HepG2 (cell line): ENCODE results near the gene FRG1. TPM values are rescaled to one million over a fixed set of nuclear protein-coding genes. Genes with fewer than 3 reads are reported as not detected.

ENCODE experiments used
- ATAC-seq: fragments of 200-7000 bp; cut with Tn5 transposase; 3 replicates; pipeline ENCODE4 v1.9.1; 2020; ENCODE audit warnings: mild to moderate bottlenecking, moderate library complexity
- BruUV-seq: library from RNA; stranded (reverse); fragments of 400-500 nt; replicated peaks from 2 replicates; lab custom pipeline; 2021; lab: Mats Ljungman, UMichigan
- CTCF ChIA-PET: fragments of 300-600 bp; formaldehyde crosslinking; extraction: SDS; loops from one replicate; lab custom pipeline; 2021; ENCODE audit warnings: low total read pairs, inconsistent platforms, low intra/inter-chr PET ratio; lab: Yijun Ruan, JAX
- POLR2A ChIA-PET: fragments of 350-600 bp; sonication (Branson Sonifier 250); formaldehyde crosslinking; loops from one replicate; lab custom pipeline; 2020; ENCODE audit warnings: antibody characterized with exemption, inconsistent platforms; lab: Yijun Ruan, JAX
- DNase-seq: peaks from one replicate; pipeline ENCODE4 v3.0.0-alpha.2; 2015; ENCODE audit warnings: low spot score
- FAIRE-seq: peaks from 3 replicates; lab custom pipeline; 2011; peaks lifted over from hg19 to GRCh38; lab: Jason Lieb, UNC
- H2AFZ ChIP-seq: one replicate; pipeline ENCODE4 v1.6.1; 2011; ENCODE audit warnings: low read length, inconsistent platforms
- H3K27ac ChIP-seq: fragments of 300-600 bp; 3 replicates; pipeline ENCODE4 v1.8.0; 2011; ENCODE audit warnings: mixed run types, mild to moderate bottlenecking, mixed read lengths, low read length, inconsistent platforms; ENCODE audit not compliant: insufficient read depth; ENCODE audit errors: extremely low read length
- H3K27me3 ChIP-seq, 2 experiments: fragments of 200-600 bp in 1 of 2; 2 replicates in 1 of 2; 3 replicates in 1 of 2; pipeline versions ENCODE4 v1.6.0 to v1.8.0; 2011; ENCODE audit warnings: low read length in 2 of 2, mild to moderate bottlenecking in 2 of 2, moderate library complexity in 2 of 2, inconsistent platforms in 1 of 2; ENCODE audit not compliant: insufficient read depth in 2 of 2, control insufficient read depth in 1 of 2
- H3K36me3 ChIP-seq, 2 experiments: fragments of 200-600 bp in 1 of 2; replicated peaks in 1 of 2; 2 replicates in 1 of 2; 3 replicates in 1 of 2; pipeline versions ENCODE4 v1.5.1 to v1.8.0; 2011; ENCODE audit warnings: low read length in 2 of 2, inconsistent platforms in 1 of 2; ENCODE audit not compliant: insufficient read depth in 2 of 2, control insufficient read depth in 1 of 2
- H3K4me1 ChIP-seq: 2 replicates; pipeline ENCODE4 v1.5.1; 2012; ENCODE audit warnings: low read length, inconsistent platforms; ENCODE audit not compliant: insufficient read depth
- H3K4me2 ChIP-seq: 2 replicates; pipeline ENCODE4 v1.6.0; 2011; ENCODE audit warnings: low read depth, low read length, inconsistent platforms
- H3K4me3 ChIP-seq, 3 experiments: fragments of 200-600 bp in 1 of 3; sonication (generic), shearing (Covaris generic) in 1 of 3; replicated peaks in 1 of 3; 2 replicates each; pipeline ENCODE4 v1.5.1; 2011 to 2016; ENCODE audit warnings: low read length in 3 of 3, inconsistent platforms in 2 of 3, low read depth in 2 of 3, mild to moderate bottlenecking in 2 of 3, control low read depth in 1 of 3, mixed read lengths in 1 of 3; ENCODE audit not compliant: insufficient read depth in 1 of 3
- H3K79me2 ChIP-seq: one replicate; pipeline ENCODE4 v1.6.1; 2011; ENCODE audit warnings: low read length, inconsistent platforms; ENCODE audit not compliant: insufficient read depth
- H3K9ac ChIP-seq: 2 replicates; pipeline ENCODE4 v1.6.0; 2011; ENCODE audit warnings: mild to moderate bottlenecking, low read depth, low read length, inconsistent platforms; ENCODE audit not compliant: insufficient read depth
- H3K9me3 ChIP-seq: 2 replicates; pipeline ENCODE4 v1.5.1; 2012; ENCODE audit warnings: mild to moderate bottlenecking, low read length
- H4K20me1 ChIP-seq: 2 replicates; pipeline ENCODE4 v1.6.0; 2011; ENCODE audit warnings: inconsistent platforms, mild to moderate bottlenecking, low read length, moderate library complexity; ENCODE audit not compliant: insufficient read depth
- EHMT2 ChIP-seq: fragments of 200-600 bp; sonication (generic); IDR thresholded peaks from 2 replicates; pipeline ENCODE4 v1.7.0; 2017; ENCODE audit warnings: antibody characterized with exemption, low read depth, low read length, borderline replicate concordance
- HOXA3 ChIP-seq: sonication (generic); formaldehyde crosslinking; IDR thresholded peaks from 2 replicates; pipeline ENCODE4 v1.5.0; 2020; ENCODE audit warnings: missing genetic modification reagents
- HOXA5 ChIP-seq: sonication (generic); formaldehyde crosslinking; IDR thresholded peaks from 2 replicates; pipeline ENCODE4 v1.4.0; 2020; ENCODE audit warnings: missing genetic modification reagents
- NONO ChIP-seq, 2 experiments: fragments of 450-650 bp in 1 of 2; sonication (generic) in 1 of 2; formaldehyde crosslinking in 1 of 2; IDR thresholded peaks in 1 of 2; conservative IDR thresholded peaks in 1 of 2; 2 replicates each; pipeline versions ENCODE4 v1.6.1 to v1.8.0; 2017 to 2022; ENCODE audit warnings: mild to moderate bottlenecking in 1 of 2, missing genetic modification reagents in 1 of 2, moderate library complexity in 1 of 2
- REL ChIP-seq: sonication (generic); formaldehyde crosslinking; conservative IDR thresholded peaks from 2 replicates; pipeline ENCODE4 v1.8.0; 2022; ENCODE audit warnings: mild to moderate bottlenecking, missing genetic modification reagents, moderate library complexity
- SNAI1 ChIP-seq: sonication (generic); formaldehyde crosslinking; IDR thresholded peaks from 2 replicates; pipeline ENCODE4 v1.5.0; 2020; ENCODE audit warnings: mild to moderate bottlenecking, missing genetic modification reagents, borderline replicate concordance
- TBX3 ChIP-seq: fragments of 450-650 bp; IDR thresholded peaks from 2 replicates; pipeline ENCODE4 v1.6.1; 2017; ENCODE audit warnings: antibody characterized with exemption, mild to moderate bottlenecking, inconsistent platforms, borderline replicate concordance
- ZBTB21 ChIP-seq: sonication (generic); formaldehyde crosslinking; IDR thresholded peaks from 2 replicates; pipeline ENCODE4 v1.4.0; 2020; ENCODE audit warnings: missing genetic modification reagents
- ZFP36L2 ChIP-seq: sonication (generic); formaldehyde crosslinking; IDR thresholded peaks from 2 replicates; pipeline ENCODE4 v1.4.0; 2020; ENCODE audit warnings: missing genetic modification reagents
- ZMYM3 ChIP-seq: sonication (generic); formaldehyde crosslinking; IDR thresholded peaks from 2 replicates; pipeline ENCODE4 v1.5.1; 2020; ENCODE audit warnings: mild to moderate bottlenecking, missing genetic modification reagents
- ZNF530 ChIP-seq: sonication (generic); formaldehyde crosslinking; IDR thresholded peaks from 2 replicates; pipeline ENCODE4 v1.5.0; 2020; ENCODE audit warnings: low read depth, mild to moderate bottlenecking, missing genetic modification reagents
- ZNF674 ChIP-seq: sonication (generic); formaldehyde crosslinking; IDR thresholded peaks from 2 replicates; pipeline ENCODE4 v1.5.0; 2020; ENCODE audit warnings: low read depth, mild to moderate bottlenecking, missing genetic modification reagents
- ZSCAN25 ChIP-seq: sonication (generic); formaldehyde crosslinking; IDR thresholded peaks from 2 replicates; pipeline ENCODE4 v1.8.0; 2022; ENCODE audit warnings: mild to moderate bottlenecking, missing genetic modification reagents
- WGBS: methylation state at CpG from one replicate; pipeline ENCODE4 v1.1.6; 2017; ENCODE audit warnings: low lambda C conversion rate; 5-methylcytosine and 5-hydroxymethylcytosine counted together
- in situ Hi-C: cut with HindIII; loops from 2 replicates; pipeline ENCODE4 v1.10.0; 2017; ENCODE audit warnings: low pct_unique_long_range_greater_than_20kb; ENCODE audit not compliant: extremely low pct_ligation_motif_present
- intact Hi-C: fragments of 100-400 bp; cut with micrococcal nuclease; formaldehyde crosslinking; loops from one replicate; pipeline ENCODE4 v1.10.0; 2022; ENCODE audit not compliant: unreplicated experiment
- polyA plus RNA-seq, 8 experiments: library from polyadenylated mRNA; depleted of rRNA in 3 of 8; stranded (reverse) in 7 of 8; unstranded in 1 of 8; fragments of >200 nt; fragmentation: Illumina TruSeq in 4 of 8; extraction: Trizol in 4 of 8; gene quantifications; 2 replicates each; pipeline versions ENCODE4 v1.2.1 to v1.2.3, GENCODE V29; 2011 to 2016; ENCODE audit warnings: low read depth in 4 of 8, missing spikeins in 1 of 8, mixed read lengths in 1 of 8; ENCODE audit not compliant: insufficient read depth in 1 of 8
- total RNA-seq, 5 experiments: library from RNA; depleted of rRNA; stranded (reverse); fragments of >200 nt; fragmentation: Illumina TruSeq; extraction: Trizol; gene quantifications; 2 replicates each; pipeline ENCODE4 v1.2.3, GENCODE V29; 2016; ENCODE audit warnings: low read depth in 1 of 5
- TF ChIP-seq, protein P1 (sequence below): sonication (generic); formaldehyde crosslinking; IDR thresholded peaks from 2 replicates; pipeline ENCODE4 v1.4.0; 2020; ENCODE audit warnings: missing genetic modification reagents
- TF ChIP-seq, protein P2 (sequence below): sonication (generic); formaldehyde crosslinking; conservative IDR thresholded peaks from 2 replicates; pipeline ENCODE4 v1.4.0; 2020; ENCODE audit warnings: missing genetic modification reagents
- TF ChIP-seq, protein P3 (sequence below): sonication (generic); formaldehyde crosslinking; IDR thresholded peaks from 2 replicates; pipeline ENCODE4 v1.9.0; 2021; ENCODE audit warnings: missing genetic modification reagents, mild to moderate bottlenecking, borderline replicate concordance

The FRG1 gene
- total and polyA plus RNA-seq, 2 of the 13 experiments (the other 11 are each of a cell fraction or from before 2014, with no cell fraction given): 5.7 to 42.6 TPM

DNA sequence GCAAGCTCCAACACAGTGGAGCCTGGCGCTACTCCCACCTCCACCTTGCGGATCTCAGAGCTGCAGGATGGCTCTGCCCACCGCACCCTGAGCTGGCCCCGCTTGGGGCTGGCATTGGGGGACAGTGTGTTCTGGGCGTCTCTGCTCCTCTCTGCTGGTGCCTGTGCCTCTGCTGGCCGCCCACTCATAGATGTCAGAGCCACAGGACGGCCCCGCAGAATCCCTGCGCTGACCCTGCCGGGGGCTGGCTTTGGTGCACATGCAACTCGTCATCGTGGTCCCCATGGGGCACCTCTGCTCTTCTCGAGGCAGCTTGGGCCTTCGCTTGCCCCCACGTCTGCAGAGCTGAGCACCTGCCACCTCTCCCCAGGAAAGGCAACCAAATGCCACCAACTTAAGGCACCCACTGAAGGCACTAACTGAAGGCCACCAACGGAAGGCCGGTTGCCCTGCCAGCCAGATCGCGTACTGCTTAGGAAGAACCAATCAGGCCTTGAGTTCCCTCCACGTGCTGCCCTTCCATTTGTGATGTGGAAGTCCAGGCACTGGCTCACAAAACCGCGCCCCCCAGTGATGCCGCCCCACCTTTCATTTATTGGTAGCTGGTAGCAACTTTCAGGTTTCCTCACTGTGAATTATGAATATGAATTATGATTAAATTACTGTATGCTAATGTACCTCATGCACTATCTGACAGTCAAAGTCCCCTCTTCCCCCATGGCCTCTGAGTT, 23.3 kb upstream of the FRG1 start:
- 26% methylated on average over 7 of the region's 23 CpGs for WGBS
- DNase-seq: no peak
- H2AFZ ChIP-seq: no peak overlapping the region
- no peaks in the 10 kb centered on the region for H4K20me1 ChIP-seq
- no TSS peak for BruUV-seq
- no peaks in the 10 kb centered on the region for H3K4me1 ChIP-seq
- no peaks in the 10 kb centered on the region for H3K27me3 ChIP-seq
- no peak overlapping the region for H3K4me3 ChIP-seq
- no peaks in the 10 kb centered on the region for H3K36me3 ChIP-seq
- in situ Hi-C loops (no loop called here), intact Hi-C loops (no loop called here)
- H3K9ac ChIP-seq: no peak overlapping the region
- ChIA-PET CTCF (no interaction called here), POLR2A (no interaction called here)
- TF ChIP-seq ZFP36L2 (CRISPR knock-in tag): no peak
- no peak for TF ChIP-seq ZSCAN25 (CRISPR knock-in tag)
- no peak for TF ChIP-seq REL
- no peak for TF ChIP-seq ZNF530 (CRISPR knock-in tag)
- no peak for TF ChIP-seq TBX3
- no peak for TF ChIP-seq ZBTB21 (CRISPR knock-in tag)
- TF ChIP-seq, protein P1, sequence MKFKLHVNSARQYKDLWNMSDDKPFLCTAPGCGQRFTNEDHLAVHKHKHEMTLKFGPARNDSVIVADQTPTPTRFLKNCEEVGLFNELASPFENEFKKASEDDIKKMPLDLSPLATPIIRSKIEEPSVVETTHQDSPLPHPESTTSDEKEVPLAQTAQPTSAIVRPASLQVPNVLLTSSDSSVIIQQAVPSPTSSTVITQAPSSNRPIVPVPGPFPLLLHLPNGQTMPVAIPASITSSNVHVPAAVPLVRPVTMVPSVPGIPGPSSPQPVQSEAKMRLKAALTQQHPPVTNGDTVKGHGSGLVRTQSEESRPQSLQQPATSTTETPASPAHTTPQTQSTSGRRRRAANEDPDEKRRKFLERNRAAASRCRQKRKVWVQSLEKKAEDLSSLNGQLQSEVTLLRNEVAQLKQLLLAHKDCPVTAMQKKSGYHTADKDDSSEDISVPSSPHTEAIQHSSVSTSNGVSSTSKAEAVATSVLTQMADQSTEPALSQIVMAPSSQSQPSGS: no peak
- TF ChIP-seq, protein P2, sequence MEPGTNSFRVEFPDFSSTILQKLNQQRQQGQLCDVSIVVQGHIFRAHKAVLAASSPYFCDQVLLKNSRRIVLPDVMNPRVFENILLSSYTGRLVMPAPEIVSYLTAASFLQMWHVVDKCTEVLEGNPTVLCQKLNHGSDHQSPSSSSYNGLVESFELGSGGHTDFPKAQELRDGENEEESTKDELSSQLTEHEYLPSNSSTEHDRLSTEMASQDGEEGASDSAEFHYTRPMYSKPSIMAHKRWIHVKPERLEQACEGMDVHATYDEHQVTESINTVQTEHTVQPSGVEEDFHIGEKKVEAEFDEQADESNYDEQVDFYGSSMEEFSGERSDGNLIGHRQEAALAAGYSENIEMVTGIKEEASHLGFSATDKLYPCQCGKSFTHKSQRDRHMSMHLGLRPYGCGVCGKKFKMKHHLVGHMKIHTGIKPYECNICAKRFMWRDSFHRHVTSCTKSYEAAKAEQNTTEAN (CRISPR knock-in tag): no peak
- TF ChIP-seq HOXA5 (CRISPR knock-in tag): no peak
- no peak for TF ChIP-seq ZMYM3
- no peak for TF ChIP-seq SNAI1 (CRISPR knock-in tag)
- no peak for TF ChIP-seq NONO (IDR thresholded peaks at IDR 0.05)
- TF ChIP-seq NONO (CRISPR knock-in tag; conservative IDR thresholded peaks at IDR 0.05): no peak
- no peak for TF ChIP-seq EHMT2
- no peak for TF ChIP-seq HOXA3 (CRISPR knock-in tag)
- no peak for TF ChIP-seq ZNF674 (CRISPR knock-in tag)
- TF ChIP-seq, protein P3, sequence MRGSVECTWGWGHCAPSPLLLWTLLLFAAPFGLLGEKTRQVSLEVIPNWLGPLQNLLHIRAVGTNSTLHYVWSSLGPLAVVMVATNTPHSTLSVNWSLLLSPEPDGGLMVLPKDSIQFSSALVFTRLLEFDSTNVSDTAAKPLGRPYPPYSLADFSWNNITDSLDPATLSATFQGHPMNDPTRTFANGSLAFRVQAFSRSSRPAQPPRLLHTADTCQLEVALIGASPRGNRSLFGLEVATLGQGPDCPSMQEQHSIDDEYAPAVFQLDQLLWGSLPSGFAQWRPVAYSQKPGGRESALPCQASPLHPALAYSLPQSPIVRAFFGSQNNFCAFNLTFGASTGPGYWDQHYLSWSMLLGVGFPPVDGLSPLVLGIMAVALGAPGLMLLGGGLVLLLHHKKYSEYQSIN (CRISPR knock-in tag): no peak
- no peaks in the 10 kb centered on the region for H3K79me2 ChIP-seq
- no peak overlapping the region for H3K4me2 ChIP-seq
- no peak for FAIRE-seq
- peaks cover 16% of the 10 kb centered on the region for H3K9me3 ChIP-seq
- ATAC-seq: no peak
- H3K27ac ChIP-seq: no peak overlapping the region
